Measurements from ENCODE around the gene GZMB. TPM values are rescaled to one million over a fixed set of nuclear protein-coding genes. Genes with fewer than 3 reads are reported as not detected.
"Not testable (repeated sequence)": the region's sequence is repeated elsewhere in the genome, so short reads cannot be mapped to it uniquely, and the experiment has no call there.

Gene GZMB, protein sequence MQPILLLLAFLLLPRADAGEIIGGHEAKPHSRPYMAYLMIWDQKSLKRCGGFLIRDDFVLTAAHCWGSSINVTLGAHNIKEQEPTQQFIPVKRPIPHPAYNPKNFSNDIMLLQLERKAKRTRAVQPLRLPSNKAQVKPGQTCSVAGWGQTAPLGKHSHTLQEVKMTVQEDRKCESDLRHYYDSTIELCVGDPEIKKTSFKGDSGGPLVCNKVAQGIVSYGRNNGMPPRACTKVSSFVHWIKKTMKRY
- polyA plus RNA-seq (2014; cell fraction: cytosol; rRNA removed) = not detected in 2 replicates
- polyA plus RNA-seq (2014; cell fraction: nucleus; rRNA removed) = not detected in 2 replicates

DNA sequence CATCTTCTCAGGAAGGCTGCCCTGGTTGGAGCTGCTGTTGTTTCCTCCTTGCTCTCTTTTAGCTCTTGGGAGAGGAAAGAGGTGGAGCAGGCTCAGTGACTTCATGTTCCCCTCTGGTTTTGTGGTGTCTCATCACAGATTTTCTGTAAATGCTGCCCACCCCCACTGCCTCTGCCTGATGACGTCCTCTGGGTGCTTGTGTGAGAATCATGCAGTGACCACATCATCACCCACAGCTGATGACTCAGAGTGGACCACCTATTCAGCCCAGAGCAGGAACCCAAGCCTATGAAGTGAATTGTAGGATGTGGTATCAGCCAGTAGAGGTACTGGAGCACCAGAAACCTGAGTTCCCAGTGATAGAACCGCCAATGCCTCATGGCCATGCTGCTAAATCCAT, at the start of gene GZMB:
Gene GZMB, minus strand, starts transcription at position 33 of the 400 bp plus-strand sequence. Its CDS starts 30 bp downstream, at position 3.
- no peak for DNase-seq (ENCODE audit: low spot score)

DNA sequence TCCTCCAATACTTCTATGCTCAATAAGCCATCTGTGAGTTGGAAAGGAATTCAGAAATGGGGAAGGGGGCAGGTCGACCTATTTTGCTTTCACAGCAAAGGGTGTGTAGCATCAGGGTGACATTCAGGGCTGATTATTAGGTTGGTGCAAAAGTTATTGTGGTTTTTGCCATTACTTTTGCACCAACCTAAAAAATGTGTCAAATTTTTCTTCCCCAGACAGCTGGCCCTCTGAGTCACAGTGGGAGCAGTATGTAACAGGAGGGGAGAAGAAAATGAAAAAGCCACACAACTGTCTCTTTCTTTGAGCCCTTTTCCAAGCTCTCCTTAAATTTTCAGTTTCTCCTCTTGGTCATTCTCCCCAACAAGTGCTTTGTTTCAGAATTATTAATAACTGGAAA, 47.1 kb upstream of the GZMB start:
- no peak for DNase-seq (ENCODE audit: low spot score)

DNA sequence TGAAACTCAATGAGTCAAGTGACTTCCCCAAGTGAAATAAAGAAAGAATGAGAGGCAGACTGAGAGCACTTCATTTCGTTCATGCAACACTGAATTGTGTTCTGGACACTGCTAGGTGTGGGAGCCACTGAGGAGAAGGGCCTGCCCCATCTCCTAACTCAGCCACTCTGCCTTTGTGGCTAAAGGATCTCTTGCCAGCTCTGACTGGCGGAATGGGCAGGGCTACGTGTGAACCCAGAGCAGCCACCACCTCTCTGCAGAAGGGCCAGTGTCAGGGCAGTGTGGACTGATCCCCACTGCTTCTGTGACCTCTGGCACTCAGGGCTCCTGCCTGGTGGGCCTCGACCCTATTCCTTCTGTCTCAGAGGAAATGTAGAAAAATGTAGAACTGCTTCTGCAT, 46.5 kb upstream of the GZMB start:
- DNase-seq (ENCODE audit: low spot score) = no peak

DNA sequence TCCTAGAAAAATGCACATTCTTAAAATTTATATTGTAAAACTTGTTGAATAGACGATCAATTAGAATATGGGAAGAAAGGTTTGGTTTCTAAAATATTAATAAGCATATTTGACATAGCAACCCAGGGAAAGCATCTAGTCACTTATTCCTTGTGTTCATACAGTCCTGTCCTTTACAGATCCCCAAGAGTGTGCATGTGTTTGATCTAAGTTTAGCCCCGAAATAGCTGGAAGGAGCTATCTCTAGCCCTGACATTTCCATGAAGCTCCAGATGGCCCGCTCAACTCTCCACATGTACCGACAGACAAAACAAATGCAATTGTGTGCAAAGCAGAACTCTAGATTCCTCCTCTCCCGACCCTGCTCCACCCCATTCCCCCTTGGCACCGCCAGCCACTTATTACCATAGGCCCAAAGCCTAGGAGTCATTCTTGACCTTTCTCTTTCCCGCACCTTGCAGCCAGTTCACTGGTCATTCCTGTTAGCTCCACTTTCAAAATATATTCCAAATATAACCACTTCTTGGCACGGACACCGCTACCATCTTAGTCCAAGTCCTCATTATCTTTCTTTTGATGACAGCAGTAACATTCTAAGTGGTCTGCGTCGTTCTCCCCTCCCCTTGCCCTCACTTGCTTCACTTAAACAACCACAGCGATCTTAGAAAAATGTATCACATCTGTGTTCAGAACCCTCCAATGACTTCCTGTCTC, 45.4 kb upstream of the GZMB start:
- no peak for DNase-seq (ENCODE audit: low spot score)

DNA sequence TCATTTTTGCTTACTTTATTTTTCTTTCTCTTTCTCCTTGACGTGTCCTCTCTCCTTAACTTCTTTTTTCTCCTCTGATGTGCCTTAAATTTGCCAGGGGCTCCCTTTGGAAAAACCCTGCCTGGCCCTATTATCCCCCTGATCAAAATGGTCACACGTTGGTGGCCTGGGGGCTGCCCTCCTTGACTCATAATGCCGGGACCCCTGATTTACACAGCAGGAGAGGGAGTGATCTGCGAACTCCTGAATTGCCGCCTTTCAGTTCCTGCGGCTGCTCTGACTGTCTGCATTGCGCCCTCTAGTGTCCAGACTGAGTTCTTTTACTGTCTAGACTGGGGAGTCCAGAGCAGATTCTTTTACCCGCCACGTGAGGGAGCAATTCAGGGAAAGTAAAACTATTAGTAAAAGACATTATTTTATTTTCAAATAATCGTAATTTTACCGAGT, 44.8 kb upstream of the GZMB start:
- DNase-seq (ENCODE audit: low spot score) = peak; percentile 85

DNA sequence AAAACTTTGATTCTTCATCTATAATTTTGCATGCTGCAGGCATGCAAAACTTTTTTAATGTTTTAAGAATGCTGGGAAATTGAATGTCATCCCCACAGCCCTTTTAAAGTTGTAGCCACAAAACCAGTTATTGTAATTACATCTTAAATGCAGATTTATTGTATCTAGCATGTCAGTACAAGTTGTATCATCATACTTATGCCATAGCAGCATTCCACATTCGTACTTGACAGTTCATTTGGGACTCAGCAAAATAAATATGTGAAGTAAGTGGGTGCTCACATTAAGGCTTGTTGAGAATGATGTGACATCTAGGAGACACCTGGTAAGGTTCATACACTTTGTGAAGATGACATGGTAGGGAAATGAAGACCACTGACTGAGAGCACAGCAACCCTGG, 44.0 kb upstream of the GZMB start:
- DNase-seq (ENCODE audit: low spot score) = no peak

DNA sequence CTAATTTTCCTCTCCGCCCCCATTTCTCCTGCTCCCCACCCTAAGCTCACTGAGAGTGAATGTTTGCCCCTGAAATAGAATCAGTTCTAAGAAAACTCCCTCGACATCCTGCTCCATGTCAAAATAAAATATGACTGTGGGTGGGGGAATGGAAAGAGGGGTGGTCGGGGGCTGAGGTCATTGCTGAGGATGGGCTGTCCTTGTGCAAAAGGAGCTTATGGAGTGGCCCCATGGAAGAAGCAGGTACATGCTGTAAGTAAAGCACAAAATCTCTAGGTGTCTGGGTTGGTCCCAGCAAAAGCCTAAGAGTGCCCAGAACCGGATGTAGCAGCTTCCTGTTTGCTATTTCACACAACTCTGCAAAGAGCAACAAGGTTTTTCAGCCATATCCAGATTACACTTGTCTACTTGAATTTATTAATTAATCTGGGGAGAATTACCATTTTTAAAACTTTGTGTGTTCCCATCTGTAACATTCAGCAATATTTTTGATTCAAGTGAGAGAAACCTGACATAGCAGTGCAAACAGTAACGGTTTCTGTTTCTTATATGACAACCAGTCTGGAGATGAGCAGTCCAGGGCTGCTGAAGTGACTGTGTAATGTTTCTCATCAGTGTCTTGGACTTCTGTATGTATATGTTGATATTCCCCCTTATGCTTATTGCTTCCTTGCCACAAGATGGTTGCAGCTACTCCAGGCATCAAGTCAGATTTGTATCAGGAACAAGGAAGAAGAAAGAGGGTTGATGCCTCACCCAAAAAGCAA, 40.4 kb upstream of the GZMB start:
- DNase-seq (ENCODE audit: low spot score) = no peak

DNA sequence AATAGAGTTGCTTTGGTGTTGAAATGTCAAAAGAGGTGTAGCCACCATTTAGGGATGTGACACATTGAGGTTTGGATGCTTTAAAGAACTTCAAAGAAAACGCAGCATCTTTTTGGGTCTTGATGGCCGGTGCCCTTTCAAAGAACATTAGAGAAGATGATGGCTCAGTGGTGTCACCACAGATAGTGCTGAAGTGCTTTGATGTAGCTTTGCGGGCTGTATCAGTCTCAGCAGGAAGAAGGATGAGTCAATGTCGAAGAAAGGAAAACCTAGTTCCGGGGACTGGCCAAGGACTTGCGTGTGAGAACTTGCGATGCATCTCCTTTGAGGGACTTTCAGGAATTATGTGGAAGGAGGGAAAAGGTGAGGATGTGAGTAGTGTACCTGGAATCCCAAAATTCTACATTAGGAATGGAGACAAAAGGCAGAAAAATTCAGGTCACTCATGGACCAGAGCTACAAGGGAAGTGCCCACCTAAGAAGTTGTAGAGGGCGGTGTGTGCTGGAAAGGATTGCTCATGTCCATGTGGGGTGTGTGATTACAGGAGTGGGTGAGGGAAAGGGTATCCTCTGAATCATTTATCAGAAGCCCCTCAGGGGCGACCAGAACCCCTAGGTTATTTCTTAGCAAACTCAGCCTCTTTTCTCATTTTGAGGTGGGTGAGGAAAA, 39.7 kb upstream of the GZMB start:
- DNase-seq (ENCODE audit: low spot score) = no peak

DNA sequence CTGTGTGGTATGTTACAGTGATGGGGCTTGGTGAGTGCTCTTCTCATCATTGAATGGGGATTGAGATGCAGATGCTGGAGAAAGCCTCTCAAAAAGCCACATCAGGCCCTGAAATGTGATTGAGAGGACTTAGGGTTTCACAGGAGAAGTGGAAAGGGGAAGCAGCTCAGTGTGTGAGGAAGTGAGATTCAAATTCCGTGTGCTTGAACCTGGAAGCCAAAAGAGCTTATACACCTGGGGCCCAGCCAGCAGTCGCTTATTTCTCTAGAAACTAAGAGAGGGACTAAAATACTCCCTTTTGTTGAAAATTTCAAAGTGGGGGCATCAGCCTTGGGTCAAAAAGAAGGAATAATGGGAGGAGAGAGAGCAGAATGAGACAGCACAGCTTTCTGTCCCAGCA, 39.1 kb upstream of the GZMB start:
- DNase-seq (ENCODE audit: low spot score) = no peak

DNA sequence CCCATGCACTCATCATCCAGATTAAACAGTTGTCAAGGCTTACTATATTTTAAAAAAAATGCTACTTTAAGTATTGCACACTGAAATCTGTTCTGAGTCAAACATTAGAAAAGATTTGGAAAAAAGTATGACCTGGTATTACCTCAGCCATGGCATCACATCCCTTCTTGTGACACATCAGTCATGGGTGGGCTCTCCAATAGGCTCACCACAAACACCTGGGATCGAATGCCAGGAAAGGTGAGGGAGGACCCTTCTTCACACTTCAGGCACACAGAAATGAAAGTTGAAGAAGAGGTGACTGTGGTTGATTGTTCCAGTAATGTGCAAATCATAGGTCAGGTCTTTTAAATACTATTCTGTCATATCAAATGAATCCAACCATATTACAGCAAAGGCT, 36.6 kb upstream of the GZMB start:
- DNase-seq (ENCODE audit: low spot score) = no peak

DNA sequence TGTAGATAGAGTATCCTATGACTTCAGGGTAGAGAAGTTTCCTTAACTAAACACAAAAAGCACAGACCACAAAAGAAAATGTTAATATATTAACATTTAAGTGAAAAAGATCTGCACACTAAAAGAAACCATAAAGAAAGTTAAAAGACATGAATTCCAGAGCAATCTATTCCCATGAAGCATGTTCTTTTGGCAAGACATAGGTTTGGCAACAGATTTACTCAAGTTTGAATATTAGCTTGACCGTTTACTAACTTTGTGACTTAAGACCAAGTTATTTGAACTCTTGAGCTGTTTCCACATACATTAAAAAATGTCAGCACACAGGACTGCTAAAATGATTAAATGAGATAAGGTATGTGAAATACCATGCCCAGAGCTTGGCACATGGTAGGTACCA, 35.7 kb upstream of the GZMB start:
- no peak for DNase-seq (ENCODE audit: low spot score)

DNA sequence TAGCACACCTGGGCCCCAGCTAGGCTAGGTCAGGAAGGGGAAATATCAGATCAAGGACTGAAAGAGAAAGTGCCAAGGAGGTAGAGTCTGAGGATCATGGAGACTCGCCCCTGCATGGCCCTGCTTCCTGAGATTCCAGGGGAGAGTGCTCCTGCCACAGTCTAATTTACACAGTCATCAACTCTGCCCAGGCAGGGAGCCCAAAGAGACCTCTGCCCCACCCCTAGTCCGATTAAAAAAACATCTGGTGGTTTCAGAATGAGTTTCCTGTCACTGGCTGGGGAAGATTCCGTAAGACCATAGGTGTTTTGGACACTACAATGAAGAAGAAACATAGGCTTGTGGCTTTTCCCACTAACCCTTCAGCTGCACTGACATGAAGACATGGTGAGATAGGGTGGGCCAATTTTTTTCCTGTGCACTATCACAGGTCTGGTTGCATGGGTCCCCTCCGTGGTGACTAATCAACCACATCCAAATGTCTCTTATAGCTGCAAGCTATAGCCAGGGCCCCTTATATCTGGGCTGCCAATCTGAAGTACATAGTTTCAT, 31.5 kb upstream of the GZMB start:
- DNase-seq (ENCODE audit: low spot score) = no peak

DNA sequence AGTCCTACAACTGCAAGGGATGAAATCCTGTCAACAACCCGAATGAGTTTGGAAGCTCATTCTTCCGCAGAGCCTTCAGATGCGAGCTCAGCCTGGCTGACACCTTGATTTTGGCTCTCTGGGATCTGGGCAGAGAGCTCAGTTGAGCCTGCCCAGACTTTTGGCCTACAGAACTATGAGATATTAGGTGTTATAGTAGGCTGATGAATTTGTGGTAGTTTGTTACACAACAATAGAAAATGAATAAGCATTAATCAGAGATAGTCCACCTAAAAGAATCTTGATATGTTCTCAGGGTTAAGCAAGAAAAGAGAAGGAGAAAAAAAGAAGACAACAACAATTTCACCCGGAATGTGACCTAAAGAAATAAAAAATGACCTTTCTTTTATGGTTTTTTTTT, 30.4 kb upstream of the GZMB start:
- DNase-seq (ENCODE audit: low spot score) = no peak

DNA sequence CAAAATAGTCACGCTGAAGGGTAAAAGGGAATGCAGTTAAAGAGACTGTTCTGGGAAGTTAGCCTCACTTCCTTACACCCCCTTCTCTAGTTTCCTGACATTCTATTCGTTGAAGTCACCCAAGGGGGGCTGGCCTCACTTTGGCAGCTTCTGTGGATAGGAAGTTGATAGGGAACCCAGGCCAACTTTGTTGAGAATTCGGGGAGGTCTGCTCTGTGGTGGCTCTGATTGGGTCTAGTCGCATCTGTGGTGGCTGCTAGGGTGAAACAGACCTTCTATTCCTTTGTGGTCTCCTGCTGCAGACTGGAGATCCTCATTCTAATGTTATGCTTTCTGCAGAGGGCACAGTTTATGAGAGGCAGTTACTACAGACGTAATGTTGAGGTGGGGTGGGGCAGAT, 28.8 kb upstream of the GZMB start:
- DNase-seq (ENCODE audit: low spot score) = no peak

DNA sequence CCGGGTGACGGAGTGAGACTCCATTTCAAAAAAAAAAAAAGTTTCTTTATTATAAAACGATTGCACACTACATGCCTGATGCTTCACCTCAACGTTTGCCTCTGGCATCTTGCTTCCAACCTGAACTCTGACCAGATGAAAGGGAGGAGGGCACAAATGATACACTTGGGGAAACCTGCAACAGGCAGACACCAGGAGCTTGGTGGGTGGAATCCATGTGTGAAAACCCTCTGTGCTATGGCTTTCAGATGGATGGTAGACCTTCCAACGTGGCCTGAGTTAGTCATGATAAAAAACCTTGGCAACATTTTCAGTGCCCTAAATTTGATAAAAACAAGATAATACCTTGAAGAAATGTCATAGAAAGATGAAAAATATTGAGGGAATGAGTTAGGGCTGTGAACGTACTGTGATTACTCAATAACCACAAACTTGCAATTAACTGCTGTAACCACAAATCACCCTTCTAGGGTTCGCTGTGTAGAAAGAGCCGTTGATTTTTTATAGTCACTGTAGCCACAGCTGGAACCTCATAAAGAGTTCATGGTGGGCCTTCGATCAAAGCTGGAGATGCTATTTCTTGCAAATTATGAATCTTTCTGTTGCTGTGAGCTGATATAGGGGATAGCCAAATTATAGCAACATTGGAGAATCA, 26.1 kb upstream of the GZMB start:
- no peak for DNase-seq (ENCODE audit: low spot score)

DNA sequence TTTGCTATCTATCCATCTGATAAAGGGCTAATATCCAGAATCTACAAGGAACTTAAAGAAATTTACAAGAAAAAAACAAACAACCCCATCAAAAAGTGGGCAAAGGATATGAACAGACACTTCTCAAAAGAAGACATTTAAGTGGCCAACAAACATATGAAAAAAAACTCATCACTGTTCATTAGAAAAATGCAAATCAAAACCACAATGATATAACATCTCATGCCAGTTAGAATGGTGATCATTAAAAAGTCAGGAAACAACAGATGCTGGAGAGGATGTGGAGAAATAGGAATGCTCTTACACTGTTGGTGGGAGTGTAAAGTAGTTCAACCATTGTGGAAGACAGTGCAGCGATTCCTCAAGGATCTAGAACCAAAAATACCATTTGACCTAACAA, 14.4 kb upstream of the GZMB start:
- DNase-seq (ENCODE audit: low spot score) = not testable (repeated sequence)

DNA sequence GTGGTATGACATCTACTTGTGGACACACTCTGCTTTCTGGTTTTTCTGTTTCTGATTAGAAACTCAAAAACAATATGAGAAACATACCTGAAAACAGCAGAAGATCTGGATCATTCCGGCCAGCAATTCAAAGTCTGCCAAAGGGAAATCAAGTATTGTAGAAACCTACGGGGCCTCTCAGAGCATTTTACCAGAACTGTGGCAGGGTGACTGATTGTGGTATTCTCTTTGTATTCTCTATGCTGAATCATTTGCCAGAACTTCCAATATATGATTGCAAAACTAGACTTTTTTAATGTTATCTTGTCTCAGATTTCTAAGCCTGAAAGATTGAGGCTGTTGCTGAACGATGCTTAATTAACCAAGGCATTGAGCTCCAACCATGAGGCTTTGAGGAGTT, 5.9 kb upstream of the GZMB start:
- DNase-seq (ENCODE audit: low spot score) = no peak

DNA sequence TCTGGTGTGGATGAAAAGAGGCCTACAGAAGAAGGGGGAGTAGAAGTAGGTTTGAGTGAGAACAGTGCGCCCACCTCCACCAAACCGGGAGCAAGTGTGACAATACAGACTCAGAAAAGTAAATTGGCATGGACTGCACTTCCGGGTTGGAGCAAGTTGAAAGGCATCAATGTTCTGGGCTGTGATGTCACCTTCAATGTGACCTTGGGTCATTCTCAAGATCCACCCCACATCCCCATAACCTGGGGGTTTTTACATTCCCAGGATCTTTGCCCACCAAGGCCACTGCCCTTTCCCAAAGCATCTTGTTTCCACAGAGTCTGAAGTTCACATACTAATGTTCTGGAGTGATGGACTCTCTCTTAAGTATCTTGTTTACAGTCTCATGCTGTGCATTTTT, 5.3 kb upstream of the GZMB start:
- DNase-seq (ENCODE audit: low spot score) = no peak

DNA sequence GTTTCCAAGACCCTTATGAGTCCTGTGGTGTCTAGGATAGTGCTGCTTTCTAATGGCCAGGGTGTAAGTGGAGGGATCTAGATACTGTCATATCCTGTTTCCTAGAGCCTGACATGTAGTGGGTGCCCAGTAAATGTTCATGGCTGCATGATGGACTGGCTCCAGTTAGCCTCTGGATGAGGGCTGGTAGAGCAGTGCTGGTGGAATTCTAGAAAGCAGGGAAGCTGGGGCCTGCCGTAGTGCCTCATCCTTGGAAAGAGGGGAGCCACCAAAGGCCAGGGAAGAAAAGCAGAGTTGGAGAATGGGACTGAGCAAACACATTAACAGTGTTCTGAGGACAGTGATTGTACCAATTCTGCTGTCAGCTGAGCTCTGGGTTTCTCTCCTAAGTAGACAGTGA, 637 bp downstream of the GZMB start:
- DNase-seq (ENCODE audit: low spot score) = no peak

DNA sequence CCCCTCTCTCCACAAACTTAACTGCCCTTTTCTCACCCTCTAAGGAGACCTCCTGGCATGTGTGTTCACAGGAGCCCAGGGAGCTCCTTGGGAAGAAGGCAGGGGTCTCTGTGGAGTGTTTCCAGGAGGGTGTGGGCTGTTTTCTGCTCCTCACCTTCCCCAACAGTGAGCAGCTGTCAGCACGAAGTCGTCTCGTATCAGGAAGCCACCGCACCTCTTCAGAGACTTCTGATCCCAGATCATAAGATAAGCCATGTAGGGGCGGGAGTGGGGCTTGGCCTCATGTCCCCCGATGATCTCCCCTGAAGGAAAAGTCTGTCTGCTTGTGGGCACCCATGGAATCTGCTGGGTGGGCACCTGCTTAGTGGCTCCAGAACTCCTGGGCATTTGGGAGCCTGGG, 1.2 kb downstream of the GZMB start:
- DNase-seq (ENCODE audit: low spot score) = no peak

DNA sequence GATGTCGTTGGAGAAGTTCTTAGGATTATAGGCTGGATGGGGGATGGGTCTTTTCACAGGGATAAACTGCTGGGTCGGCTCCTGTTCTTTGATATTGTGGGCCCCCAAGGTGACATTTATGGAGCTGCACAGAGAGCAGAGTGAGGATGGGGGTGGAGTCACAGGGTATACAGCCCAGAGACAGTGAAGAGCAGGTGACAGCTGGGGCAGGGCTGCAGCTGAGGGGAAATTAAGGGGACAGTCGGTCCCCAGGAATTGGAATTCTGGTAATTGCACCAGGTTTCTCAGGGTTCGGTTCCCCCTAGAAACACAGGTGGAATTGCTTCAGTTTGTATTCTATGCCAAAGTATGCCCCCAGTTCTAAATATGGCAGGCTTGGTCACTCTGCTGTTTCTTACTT, 1.7 kb downstream of the GZMB start:
- no peak for DNase-seq (ENCODE audit: low spot score)
